H1 (cell line): ENCODE measurements around the gene NDUFB5. TPM values are rescaled to one million over a fixed set of nuclear protein-coding genes. Genes with fewer than 3 reads are reported as not detected.

Experiments used
- CBX8 ChIP-seq: fragments of 300-800, 300-1000 bp; sonication (generic); IDR thresholded peaks from 2 replicates; pipeline ENCODE4 v1.7.1; 2016; ENCODE audit warnings: low read depth, low read length, borderline replicate concordance
- EZH2 ChIP-seq: fragments of 200-600 bp; sonication (generic); IDR thresholded peaks from 2 replicates; pipeline ENCODE4 v1.7.1; 2012; ENCODE audit warnings: low read depth, mild to moderate bottlenecking, moderate library complexity, low read length, inconsistent platforms; ENCODE audit not compliant: severe bottlenecking
- POLR2AphosphoS5 ChIP-seq: IDR thresholded peaks from 2 replicates; pipeline ENCODE4 v1.6.1; 2011; ENCODE audit warnings: low read depth, low read length
- RNF2 ChIP-seq: fragments of 200-900, 300-1000 bp; sonication (generic); IDR thresholded peaks from 2 replicates; pipeline ENCODE4 v1.7.1; 2016; ENCODE audit warnings: borderline replicate concordance, low read depth, mild to moderate bottlenecking, antibody characterized with exemption, low read length; ENCODE audit not compliant: poor library complexity, severe bottlenecking; ENCODE audit errors: missing control alignments
- polyA plus RNA-seq, 7 experiments: library from polyadenylated mRNA; depleted of rRNA in 3 of 7; stranded (reverse) in 5 of 7; unstranded in 2 of 7; fragments of >200 nt in 5 of 7; fragments of 200-250 nt in 2 of 7; gene quantifications; 1 replicate in 5 of 7; 2 replicates in 1 of 7; 4 replicates in 1 of 7; pipeline versions ENCODE4 v1.2.1 to v1.2.3, GENCODE V29; 2011 to 2013; ENCODE audit warnings: missing spikeins in 2 of 7, mixed read lengths in 2 of 7
- total RNA-seq: library from RNA; stranded (reverse); fragmentation: NEBNext Ultra II Directional; extraction: Animal tissue kit (Norgen Biotek cat#: 25700); gene quantifications from 2 replicates; pipeline ENCODE4 v1.2.1, GENCODE V29; 2021
- TF ChIP-seq, protein P1 (sequence below): IDR thresholded peaks from 2 replicates; pipeline ENCODE4 v1.6.1; 2012; ENCODE audit warnings: inconsistent platforms

Gene NDUFB5
- total and polyA plus RNA-seq, 2 of the 8 experiments (the other 6 are each of a cell fraction or from before 2014, with no cell fraction given) = 46.1 to 85.8 TPM

DNA sequence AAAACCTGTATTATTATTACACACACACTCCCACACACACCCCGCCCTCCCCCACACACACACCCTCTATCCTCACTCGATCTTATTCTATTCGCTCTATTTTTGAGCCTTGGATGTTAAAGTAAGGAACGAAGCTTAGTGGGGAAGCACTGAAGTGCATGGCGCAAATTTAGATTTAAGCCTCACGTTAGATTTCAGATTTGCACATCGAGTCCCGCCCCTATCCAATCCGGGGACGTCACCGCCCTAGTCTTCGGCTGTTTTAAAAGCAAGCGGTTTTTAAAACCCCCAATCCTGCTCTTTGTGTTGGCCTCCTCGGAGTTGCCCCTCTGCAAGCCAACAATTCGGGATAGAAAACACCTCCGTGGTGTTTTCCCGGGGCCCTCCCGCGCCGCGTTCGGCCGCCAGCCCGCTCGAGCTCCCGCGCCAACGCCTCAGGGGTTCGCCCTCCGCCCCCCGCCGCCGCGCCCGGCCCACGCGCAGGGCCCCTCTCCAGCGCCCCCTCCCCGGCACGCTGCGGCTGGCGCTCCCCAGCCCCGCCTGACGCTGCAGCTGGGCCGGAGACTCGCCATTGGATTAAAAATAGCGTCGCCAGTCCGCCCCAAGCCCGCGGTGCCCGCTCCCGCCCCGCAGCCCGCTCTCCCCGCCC is 48.0 kb downstream of the NDUFB5 start, which contains the start of gene USP13 (continued):
- TF ChIP-seq EZH2 = no peak
- no peak for TF ChIP-seq POLR2AphosphoS5
- no peak for TF ChIP-seq RNF2
- TF ChIP-seq, protein P1, sequence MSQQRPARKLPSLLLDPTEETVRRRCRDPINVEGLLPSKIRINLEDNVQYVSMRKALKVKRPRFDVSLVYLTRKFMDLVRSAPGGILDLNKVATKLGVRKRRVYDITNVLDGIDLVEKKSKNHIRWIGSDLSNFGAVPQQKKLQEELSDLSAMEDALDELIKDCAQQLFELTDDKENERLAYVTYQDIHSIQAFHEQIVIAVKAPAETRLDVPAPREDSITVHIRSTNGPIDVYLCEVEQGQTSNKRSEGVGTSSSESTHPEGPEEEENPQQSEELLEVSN = no peak
- no peak for TF ChIP-seq CBX8
- TF ChIP-seq, all 59 proteins: peak for 8
